CD4-positive, alpha-beta T cell treated with Interleukin-17A for 4 hours (primary cell): Measurements from ENCODE around the gene TPK1.
"Not testable (repeated sequence)": the region's sequence is repeated elsewhere in the genome, so short reads cannot be mapped to it uniquely, and the experiment has no call there.

Experiments
- DNase-seq: peaks from one replicate; pipeline ENCODE4 v3.0.0-alpha.2; 2020; ENCODE audit warnings: mixed read lengths

The TPK1 gene

DNA sequence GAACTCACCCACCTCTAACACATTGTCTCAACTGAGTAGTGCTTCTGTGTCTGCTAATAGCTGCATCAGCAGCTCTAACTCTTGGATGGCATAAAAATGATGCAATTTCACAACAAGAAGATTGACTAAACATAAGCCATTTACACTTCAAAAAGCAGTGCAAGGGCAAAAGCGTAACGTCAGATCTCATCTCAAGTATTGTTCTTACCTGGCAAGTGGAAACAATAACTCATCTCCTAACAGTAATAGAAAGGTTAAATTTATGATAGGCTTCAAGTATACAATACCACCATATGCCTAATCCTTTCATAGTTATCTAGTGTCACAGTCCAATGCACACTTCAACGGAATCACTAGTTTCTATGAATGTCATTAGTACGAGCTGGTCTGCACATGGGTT, 14.8 kb downstream of the TPK1 start:
- DNase-seq, result no peak

DNA sequence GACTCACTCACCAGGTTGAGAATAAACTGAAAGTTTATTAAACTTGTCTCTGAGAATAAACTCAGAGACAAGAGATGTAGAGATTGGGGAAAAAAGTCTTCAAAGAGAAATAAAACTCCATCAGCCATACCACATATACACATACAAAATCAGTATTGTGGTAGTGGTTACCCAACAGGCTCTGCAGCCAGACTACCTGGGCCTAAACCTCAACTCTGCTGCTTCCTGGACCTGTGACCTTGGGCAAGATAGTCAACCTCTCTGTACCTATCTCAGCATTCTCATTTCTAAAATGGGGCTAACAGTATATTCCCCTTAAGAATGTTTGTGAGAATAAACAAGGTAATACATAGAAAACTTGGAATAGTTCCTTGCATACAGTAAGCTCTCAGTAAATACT, 15.3 kb downstream of the TPK1 start:
- DNase-seq, result peak; percentile 41

- no peak for DNase-seq
These were observed 16.3 kb downstream of the TPK1 start for GRCh38 chr7:144819566-144819965.

DNA sequence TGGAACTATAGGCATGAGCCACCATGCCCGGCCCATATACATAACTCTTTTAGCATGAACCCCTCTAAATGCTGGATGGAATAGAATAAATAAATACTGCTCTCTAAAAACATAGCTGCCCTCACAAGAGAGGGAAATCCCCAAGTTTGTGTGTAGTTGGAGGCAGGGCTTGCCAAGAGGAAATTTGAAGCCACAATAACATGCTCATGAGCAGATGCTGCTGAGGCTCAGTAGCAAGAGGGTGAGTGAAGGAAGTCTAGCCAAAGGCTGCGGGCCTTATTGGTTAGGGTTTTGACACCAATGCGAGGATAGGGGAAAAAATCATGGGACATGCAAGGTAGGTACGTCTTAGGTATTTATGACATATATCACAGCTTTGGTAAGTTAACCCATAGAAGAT, 17.3 kb downstream of the TPK1 start:
- DNase-seq, result peak; percentile 68

- DNase-seq, result no peak
These were observed 18.9 kb downstream of the TPK1 start for GRCh38 chr7:144817001-144817400.

GRCh38 chr7:144814299-144814698, 21.6 kb downstream of the TPK1 start:
- no peak for DNase-seq

- DNase-seq, result peak; percentile 68
These were observed 23.2 kb downstream of the TPK1 start for GRCh38 chr7:144812379-144813283.

GRCh38 chr7:144805627-144806239, 30.1 kb downstream of the TPK1 start:
- no peak for DNase-seq

DNA sequence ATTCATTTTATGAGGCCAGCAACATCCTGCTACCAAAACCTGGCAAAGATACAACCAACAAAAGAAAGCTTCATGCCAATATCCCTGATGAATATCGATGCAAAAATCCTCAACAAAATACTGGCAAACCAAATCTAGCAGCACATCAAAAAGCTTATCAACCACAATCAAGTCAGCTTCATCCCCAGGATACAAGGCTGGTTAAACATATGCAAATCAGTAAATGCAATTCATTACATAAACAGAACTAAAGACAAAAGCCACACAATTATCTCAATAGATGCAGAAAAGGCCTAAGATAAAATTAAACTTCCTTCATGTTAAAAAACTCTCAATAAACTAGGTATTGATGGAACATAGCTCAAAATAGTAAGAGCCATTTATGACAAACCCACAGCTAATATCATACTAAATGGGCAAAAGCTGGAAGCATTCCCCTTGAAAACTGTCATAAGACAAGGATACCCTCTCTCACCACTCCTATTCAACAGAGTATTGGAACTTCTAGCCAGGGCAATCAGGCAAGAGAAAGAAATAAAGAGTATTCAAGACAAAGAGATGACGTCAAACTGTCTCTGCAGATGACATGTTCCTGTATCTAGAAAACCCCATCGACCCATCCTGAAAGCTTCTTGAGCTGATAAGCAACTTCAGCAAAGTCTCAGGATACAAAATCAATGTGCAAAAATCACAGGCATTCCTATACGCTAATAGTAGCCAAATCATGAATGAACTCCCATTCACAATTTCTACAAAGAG, 35.0 kb downstream of the TPK1 start:
- DNase-seq, result not testable (repeated sequence)

DNA sequence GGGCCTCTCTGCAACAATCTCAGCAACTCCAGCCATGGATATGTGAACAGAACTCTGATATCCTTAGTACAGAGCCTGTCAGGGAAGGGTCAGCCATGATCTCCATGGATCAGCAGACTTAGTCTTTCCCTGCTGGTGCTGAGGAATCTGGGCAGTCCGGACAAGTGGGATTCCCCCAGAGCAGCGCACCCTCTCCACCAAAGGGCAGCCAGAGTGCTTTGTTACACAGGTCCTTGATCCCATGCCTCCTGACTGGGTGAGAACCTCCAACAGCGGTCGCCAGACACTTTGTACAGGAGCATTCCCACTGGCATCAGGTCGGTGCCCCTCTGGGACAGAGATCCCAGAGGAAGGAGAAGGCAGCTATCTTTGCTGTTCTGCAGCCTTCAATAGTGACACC, 38.9 kb downstream of the TPK1 start:
- no peak for DNase-seq

DNA sequence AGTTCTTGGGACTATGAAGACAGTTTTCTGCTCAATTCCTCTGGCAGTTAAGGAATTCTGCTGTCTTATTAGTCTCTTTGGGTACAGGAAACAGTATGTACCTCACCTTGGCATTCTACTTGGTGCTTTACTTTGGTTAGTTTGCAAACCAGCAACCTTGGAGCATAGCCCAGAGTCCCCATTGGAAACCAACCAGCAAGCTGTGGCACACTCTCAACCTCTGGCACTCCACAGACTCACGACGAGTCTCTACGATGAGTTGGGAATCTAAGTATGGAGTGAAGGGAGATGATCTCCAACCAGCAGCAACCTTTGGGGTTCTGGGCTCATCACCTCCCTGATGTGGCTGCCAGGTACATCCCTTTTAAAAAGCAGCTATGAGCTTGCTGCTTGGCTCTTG, 43.8 kb downstream of the TPK1 start:
- no peak for DNase-seq

- no peak for DNase-seq
These were observed 44.4 kb downstream of the TPK1 start for GRCh38 chr7:144791488-144791887.

DNA sequence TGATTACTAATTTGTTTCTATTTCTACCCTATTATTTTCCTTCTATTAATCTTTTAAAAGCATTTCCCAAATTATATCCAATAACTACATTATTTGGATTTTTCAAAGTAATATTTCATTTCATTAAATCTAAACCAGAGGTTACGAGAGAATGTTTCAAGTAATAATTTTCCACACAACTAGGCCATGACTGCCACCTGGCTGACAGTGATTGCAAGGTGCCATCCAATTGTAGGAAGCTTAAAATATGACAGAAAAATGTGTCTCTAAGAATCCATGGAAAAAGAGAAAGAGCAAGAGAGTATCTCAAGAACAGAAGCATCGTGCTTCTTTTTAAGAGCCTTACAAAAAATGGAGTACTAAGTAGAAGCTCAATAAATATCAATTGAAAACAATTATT, 48.7 kb downstream of the TPK1 start:
- DNase-seq, result no peak

DNA sequence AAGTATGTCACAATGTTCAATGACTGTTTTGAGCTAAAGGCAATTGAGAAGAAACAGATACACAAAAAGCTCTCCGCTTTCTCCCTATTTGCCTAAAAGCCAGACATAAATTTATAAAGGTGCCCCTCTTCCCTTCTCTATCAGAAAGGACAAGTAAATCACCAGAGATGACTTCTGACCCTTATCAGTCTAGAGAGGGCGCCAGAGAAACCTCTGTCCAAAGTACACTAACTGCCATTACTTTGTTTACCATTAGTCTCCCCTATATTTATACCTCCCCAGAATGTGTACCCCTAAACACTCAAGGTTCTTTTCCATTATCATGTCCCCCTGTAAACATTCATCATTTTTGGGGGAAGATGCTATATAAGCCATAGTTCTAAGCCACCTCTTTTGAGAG, 49.3 kb downstream of the TPK1 start:
- peak; percentile 31 for DNase-seq

GRCh38 chr7:144786079-144786478, 49.8 kb downstream of the TPK1 start:
- DNase-seq, result no peak

- DNase-seq, result no peak
These were observed 50.3 kb downstream of the TPK1 start for GRCh38 chr7:144785521-144785920.

DNA sequence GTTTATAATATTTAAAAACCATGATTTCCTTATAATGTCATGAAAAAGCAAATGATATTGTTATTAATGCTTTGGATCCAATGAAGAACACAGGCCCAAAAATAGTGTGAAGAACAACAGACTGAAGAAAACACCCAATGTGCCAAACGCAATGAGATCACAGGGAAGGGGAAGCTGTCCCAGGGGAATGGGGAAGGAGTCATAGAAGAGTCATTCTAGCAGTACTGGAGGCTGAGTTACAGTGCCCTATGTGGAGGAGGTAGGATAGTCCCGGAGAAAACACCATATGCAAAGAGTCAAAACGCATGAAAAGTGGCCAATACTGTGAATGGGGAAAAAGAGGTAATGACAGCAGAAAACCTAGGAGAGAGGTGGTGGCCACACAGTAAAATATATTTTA, 50.9 kb downstream of the TPK1 start:
- DNase-seq, result no peak

DNA sequence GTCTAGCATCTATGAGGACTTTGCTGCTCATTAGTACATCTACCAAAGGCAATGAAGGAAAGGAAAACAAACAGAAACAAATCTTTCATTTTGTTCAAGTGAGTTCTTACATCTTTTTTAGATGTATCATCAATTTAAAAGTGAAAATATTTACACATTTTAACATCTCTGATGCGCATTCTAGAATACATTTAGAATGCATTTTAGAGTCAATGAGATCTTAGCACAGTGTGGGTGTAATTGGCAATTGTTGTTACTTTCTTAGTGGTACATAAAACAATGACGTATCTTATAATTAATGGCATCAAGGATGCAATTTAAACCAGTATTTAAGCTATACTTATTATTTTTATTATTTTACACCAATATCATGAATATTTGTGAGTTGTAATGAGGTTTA, 51.4 kb downstream of the TPK1 start:
- DNase-seq, result no peak

DNA sequence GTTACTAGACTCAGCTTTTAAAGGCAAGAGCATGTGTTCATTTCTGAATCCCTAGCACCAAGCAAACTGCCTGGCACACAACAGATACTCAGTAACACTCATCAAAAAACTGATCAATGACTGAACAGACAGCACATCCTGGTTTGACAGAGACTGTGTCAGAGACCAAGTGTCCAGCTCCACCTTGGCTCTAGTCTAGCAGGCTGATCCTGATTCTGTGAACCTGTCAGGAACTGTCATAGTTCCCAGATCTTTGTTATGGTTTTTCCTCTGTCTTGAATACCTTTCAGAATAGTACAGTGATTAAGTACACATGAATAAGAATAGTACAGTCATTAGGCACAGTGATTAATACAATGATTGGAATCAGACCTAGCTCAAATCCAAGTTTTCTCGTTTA, 53.0 kb downstream of the TPK1 start:
- DNase-seq, result no peak

- no peak for DNase-seq
These were observed 55.7 kb downstream of the TPK1 start for GRCh38 chr7:144780071-144780608.

DNA sequence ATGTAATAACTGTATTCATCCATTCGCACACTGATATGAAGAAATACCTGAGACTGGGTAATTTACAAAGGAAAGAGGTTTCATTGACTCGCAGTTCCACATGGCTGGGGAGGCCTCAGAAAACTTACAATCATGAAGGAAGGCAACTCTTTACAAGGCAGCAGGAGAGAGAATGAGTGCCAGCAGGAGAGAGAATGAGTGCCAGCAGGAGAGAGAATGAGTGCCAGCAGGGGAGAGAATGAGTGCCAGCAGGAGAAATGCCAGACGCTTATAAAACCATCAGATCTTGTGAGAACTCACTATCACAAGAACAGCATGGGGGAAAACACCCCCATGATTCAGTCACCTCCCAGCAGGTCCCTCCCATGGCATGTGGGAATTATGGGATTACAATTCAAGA, 58.0 kb downstream of the TPK1 start:
- not testable (repeated sequence) for DNase-seq

- no peak for DNase-seq
These were observed 58.6 kb downstream of the TPK1 start for GRCh38 chr7:144777005-144777839.

- DNase-seq, result no peak
These were observed 59.4 kb downstream of the TPK1 start for GRCh38 chr7:144776447-144776846.
